ENCODE measurements around the gene OLFML2A.

DNA sequence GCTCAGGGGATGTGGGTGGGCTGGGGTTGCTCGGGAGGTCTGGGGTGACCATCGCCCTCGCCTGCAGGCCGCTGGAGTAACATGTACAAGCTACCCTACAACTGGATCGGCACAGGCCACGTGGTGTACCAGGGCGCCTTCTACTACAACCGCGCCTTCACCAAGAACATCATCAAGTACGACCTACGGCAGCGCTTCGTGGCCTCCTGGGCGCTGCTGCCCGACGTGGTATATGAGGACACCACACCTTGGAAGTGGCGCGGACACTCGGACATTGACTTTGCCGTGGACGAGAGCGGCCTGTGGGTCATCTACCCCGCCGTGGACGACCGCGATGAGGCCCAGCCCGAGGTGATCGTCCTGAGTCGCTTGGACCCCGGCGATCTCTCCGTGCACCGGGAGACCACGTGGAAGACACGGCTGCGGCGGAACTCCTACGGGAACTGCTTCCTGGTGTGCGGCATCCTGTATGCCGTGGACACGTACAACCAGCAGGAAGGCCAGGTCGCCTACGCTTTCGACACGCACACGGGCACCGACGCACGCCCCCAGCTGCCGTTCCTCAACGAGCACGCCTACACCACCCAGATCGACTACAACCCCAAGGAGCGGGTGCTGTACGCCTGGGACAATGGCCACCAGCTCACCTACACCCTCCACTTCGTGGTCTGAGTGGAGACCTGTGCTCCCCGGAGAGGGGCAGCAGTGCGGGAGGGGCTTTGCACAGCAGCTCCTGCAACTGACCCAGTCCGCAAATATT lies 33.0 kb downstream of the OLFML2A start:
- TF ChIP-seq, protein P1, sequence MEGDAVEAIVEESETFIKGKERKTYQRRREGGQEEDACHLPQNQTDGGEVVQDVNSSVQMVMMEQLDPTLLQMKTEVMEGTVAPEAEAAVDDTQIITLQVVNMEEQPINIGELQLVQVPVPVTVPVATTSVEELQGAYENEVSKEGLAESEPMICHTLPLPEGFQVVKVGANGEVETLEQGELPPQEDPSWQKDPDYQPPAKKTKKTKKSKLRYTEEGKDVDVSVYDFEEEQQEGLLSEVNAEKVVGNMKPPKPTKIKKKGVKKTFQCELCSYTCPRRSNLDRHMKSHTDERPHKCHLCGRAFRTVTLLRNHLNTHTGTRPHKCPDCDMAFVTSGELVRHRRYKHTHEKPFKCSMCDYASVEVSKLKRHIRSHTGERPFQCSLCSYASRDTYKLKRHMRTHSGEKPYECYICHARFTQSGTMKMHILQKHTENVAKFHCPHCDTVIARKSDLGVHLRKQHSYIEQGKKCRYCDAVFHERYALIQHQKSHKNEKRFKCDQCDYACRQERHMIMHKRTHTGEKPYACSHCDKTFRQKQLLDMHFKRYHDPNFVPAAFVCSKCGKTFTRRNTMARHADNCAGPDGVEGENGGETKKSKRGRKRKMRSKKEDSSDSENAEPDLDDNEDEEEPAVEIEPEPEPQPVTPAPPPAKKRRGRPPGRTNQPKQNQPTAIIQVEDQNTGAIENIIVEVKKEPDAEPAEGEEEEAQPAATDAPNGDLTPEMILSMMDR (IDR thresholded peaks at IDR 0.05 in 8 of 11, conservative IDR thresholded peaks at IDR 0.05 in 3 of 11), result no peak
- no peak for TF ChIP-seq POLR2A (IDR thresholded peaks at IDR 0.05)

All from spleen (tissue), 7 donors.